ENCODE data around the gene ACSM3.
"Not testable (repeated sequence)": the region's sequence is repeated elsewhere in the genome, so short reads cannot be mapped to it uniquely, and the experiment has no call there.

Gene ACSM3

DNA sequence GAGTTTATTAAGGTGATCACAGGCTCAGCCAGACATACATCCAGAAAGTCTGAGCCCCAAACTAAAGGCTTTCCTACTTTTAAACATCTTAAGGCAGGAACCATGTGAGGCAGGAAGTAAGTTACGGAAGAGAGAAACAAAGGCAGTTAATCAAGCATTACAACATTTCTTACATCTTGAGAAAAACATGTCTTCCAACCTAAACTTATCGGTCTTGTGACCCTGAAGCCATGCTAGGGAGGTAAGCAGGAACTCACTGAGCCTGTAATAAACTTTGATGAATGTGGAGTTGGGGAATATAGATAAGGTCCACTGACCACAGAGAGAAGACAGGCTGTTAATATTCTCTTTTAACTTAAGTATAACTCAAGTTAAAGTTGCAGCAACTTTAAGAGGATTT, 3.5 kb upstream of the ACSM3 start:
- Histone ChIP-seq H3K4me3 (ENCODE audit: low read depth in 1 of 2, low read length in 2 of 2) (no peak overlapping the region), H3K27ac (ENCODE audit: low read depth, low read length) (no peak overlapping the region), H3K9me3 (ENCODE audit: low read length) (no peaks in the 10 kb centered on the region), H3K4me1 (ENCODE audit: insufficient read depth, low read length) (peaks cover 6% of the 10 kb centered on the region), H3K27me3 (ENCODE audit: control insufficient read depth in 1 of 2, insufficient read depth in 2 of 2, low read length in 2 of 2) (no peaks in the 10 kb centered on the region), H3K9ac (ENCODE audit: low read length) (no peak overlapping the region), H3K36me3 (ENCODE audit: insufficient read depth, low read length) (no peaks in the 10 kb centered on the region)

DNA sequence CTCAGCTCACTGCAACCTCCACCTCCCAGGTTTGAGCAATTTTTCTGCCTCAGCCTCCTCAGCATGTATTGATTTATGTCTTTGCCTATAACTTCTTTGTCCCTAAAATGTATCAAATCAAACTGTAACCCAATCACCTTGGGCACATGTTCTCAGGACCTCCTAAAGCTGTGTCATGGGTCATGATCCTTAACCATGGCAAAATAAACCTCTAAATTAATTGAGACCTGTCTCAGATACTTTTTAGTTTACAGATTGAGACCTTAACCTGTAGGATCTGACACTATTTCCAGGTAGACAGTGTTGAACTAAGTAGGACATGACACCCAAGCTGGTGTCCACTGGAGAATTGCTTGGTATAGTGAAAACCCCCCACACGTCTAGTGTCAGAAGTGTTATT, 2.6 kb upstream of the ACSM3 start:
- H3K4me3 ChIP-seq (ENCODE audit: low read depth in 1 of 2, low read length in 2 of 2), result no peak overlapping the region
- no peaks in the 10 kb centered on the region for H3K27me3 ChIP-seq (ENCODE audit: control insufficient read depth in 1 of 2, insufficient read depth in 2 of 2, low read length in 2 of 2)
- no peak overlapping the region for H3K27ac ChIP-seq (ENCODE audit: low read depth, low read length)
- H3K4me1 ChIP-seq (ENCODE audit: insufficient read depth, low read length), result peaks cover 6% of the 10 kb centered on the region
- H3K9me3 ChIP-seq (ENCODE audit: low read length), result no peaks in the 10 kb centered on the region
- H3K36me3 ChIP-seq (ENCODE audit: insufficient read depth, low read length), result no peaks in the 10 kb centered on the region
- no peak overlapping the region for H3K9ac ChIP-seq (ENCODE audit: low read length)

DNA sequence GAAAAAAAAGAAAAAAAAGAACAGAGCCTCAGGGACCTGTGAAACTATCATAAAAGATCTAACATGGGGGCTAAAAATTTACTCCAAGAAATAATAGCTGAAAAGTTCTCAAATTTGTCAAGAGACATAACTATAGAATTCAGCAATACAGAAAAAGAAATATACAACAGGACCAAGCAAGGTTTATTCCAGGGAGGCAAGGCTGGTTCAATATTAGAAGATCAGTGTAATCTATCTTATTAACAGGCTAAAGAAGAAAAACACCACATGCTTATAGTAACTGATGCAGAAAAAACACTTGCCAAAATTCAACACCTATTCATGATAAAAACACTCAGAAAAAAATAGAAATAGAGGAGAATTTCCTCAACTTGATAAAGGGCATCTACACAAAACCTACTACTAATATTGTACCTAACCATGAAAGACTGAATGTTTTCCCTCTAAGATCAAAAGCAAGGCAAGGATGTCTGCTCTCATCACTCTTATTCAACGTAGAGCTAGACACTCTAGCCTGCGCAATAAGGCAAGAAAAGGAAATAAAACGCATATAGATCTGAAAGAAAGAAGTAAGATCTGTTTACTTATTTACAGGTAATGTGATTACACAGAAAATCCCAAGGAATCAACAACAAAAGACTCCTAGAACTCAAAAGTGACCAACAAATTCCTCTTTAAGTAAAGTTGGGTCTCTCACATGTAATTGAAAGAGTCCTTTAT, 1.2 kb upstream of the ACSM3 start:
- H3K4me3 ChIP-seq (ENCODE audit: low read depth in 1 of 2, low read length in 2 of 2), result no peak overlapping the region
- no peak overlapping the region for H3K27ac ChIP-seq (ENCODE audit: low read depth, low read length)
- H3K4me1 ChIP-seq (ENCODE audit: insufficient read depth, low read length), result peaks cover 6% of the 10 kb centered on the region
- no peaks in the 10 kb centered on the region for H3K36me3 ChIP-seq (ENCODE audit: insufficient read depth, low read length)
- H3K9ac ChIP-seq (ENCODE audit: low read length), result no peak overlapping the region
- H3K27me3 ChIP-seq (ENCODE audit: control insufficient read depth in 1 of 2, insufficient read depth in 2 of 2, low read length in 2 of 2), result no peaks in the 10 kb centered on the region
- no peaks in the 10 kb centered on the region for H3K9me3 ChIP-seq (ENCODE audit: low read length)

DNA sequence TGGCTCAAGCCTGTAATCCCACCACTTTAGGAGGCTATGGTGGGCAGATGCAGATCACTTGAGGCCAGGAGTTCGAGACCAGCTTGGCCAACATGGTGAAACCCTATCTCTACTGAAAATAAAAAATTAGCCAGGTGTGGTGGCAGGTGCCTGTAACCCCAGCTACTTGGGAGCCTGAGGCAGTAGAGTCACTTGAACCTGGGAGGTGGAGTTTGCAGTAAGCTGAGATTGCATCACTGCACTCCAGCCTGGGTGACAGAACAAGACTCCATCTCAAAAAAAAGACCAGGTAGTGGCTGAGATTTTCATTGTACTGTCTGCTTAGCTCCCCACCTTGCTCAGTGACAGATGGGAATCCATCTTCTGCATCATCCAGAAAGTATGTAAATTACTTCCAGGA, 634 bp downstream of the ACSM3 start:
- H3K4me1 ChIP-seq (ENCODE audit: insufficient read depth, low read length); H3K27ac ChIP-seq (ENCODE audit: low read depth, low read length); H3K36me3 ChIP-seq (ENCODE audit: insufficient read depth, low read length); H3K9me3 ChIP-seq (ENCODE audit: low read length); H3K9ac ChIP-seq (ENCODE audit: low read length); H3K27me3 ChIP-seq (ENCODE audit: control insufficient read depth in 1 of 2, insufficient read depth in 2 of 2, low read length in 2 of 2); H3K4me3 ChIP-seq (ENCODE audit: low read depth in 1 of 2, low read length in 2 of 2): not testable (repeated sequence)

DNA sequence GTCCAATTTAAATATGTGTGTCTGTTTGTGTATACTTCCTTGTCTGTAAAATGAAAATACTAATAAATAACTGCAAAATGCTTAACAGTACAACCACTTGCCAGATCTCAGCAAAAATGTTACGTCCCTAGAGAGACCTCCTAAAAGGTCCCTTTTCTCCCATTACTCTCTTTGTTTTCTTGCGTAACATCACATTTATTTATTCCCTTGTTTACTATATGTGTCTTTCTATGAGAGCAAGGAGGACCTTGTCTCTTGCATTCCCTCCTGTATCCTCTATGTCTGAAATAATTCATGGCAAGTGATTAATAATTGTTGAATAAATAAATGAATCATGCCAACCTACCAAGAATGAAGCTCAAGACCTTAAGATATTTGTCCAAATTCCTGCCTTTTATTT, 1.9 kb downstream of the ACSM3 start:
- Histone ChIP-seq H3K4me1 (ENCODE audit: insufficient read depth, low read length) (peaks cover 6% of the 10 kb centered on the region), H3K36me3 (ENCODE audit: insufficient read depth, low read length) (no peaks in the 10 kb centered on the region), H3K9me3 (ENCODE audit: low read length) (no peaks in the 10 kb centered on the region), H3K4me3 (ENCODE audit: low read depth in 1 of 2, low read length in 2 of 2) (no peak overlapping the region), H3K27me3 (ENCODE audit: control insufficient read depth in 1 of 2, insufficient read depth in 2 of 2, low read length in 2 of 2) (no peaks in the 10 kb centered on the region), H3K27ac (ENCODE audit: low read depth, low read length) (no peak overlapping the region), H3K9ac (ENCODE audit: low read length) (no peak overlapping the region)

DNA sequence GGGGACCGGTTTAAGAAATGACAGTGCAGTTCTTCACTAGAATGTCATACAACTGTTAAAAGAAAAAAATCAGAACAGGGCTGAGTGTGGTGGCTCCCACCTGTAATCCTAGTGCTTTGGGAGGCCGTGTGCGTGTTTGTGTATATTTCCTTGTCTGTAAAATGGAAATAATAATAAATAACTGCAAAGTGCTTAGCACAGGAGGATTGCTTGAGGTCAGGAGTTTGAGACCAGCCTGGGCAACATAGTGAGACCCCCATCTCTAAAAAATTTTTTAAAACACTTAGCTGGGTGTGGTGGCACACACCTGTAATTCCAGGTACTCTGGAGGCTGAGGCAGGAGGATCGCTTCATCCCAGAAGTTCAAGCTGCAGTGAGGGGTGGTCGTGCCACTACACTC, 2.5 kb downstream of the ACSM3 start:
- no peak overlapping the region for H3K9ac ChIP-seq (ENCODE audit: low read length)
- no peaks in the 10 kb centered on the region for H3K27me3 ChIP-seq (ENCODE audit: control insufficient read depth in 1 of 2, insufficient read depth in 2 of 2, low read length in 2 of 2)
- no peak overlapping the region for H3K4me3 ChIP-seq (ENCODE audit: low read depth in 1 of 2, low read length in 2 of 2)
- H3K27ac ChIP-seq (ENCODE audit: low read depth, low read length), result no peak overlapping the region
- H3K9me3 ChIP-seq (ENCODE audit: low read length), result no peaks in the 10 kb centered on the region
- H3K36me3 ChIP-seq (ENCODE audit: insufficient read depth, low read length), result no peaks in the 10 kb centered on the region
- H3K4me1 ChIP-seq (ENCODE audit: insufficient read depth, low read length), result peaks cover 6% of the 10 kb centered on the region

DNA sequence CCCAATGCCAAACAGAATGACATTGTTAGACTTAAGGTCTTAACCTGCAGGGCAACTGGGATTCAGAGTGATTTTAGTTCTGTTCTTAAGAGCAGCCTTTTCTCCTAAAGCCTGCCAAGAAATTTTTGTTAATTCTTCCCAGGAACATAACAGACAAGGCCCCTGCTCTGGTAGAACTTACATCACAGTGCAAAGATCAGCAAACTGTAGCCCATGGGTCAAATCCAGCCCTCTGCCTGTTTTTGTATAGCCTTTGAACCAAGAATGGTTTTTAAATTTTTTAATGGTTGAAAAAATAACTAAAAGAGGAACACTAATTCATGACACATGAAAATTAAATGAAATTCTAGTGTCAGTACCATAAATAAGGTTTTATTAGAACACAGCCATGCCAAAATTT, 3.8 kb downstream of the ACSM3 start:
- H3K4me1 ChIP-seq (ENCODE audit: insufficient read depth, low read length), result peaks cover 6% of the 10 kb centered on the region
- H3K9me3 ChIP-seq (ENCODE audit: low read length), result no peaks in the 10 kb centered on the region
- no peak overlapping the region for H3K9ac ChIP-seq (ENCODE audit: low read length)
- H3K4me3 ChIP-seq (ENCODE audit: low read depth in 1 of 2, low read length in 2 of 2), result no peak overlapping the region
- no peaks in the 10 kb centered on the region for H3K27me3 ChIP-seq (ENCODE audit: control insufficient read depth in 1 of 2, insufficient read depth in 2 of 2, low read length in 2 of 2)
- no peak overlapping the region for H3K27ac ChIP-seq (ENCODE audit: low read depth, low read length)
- H3K36me3 ChIP-seq (ENCODE audit: insufficient read depth, low read length), result no peaks in the 10 kb centered on the region

DNA sequence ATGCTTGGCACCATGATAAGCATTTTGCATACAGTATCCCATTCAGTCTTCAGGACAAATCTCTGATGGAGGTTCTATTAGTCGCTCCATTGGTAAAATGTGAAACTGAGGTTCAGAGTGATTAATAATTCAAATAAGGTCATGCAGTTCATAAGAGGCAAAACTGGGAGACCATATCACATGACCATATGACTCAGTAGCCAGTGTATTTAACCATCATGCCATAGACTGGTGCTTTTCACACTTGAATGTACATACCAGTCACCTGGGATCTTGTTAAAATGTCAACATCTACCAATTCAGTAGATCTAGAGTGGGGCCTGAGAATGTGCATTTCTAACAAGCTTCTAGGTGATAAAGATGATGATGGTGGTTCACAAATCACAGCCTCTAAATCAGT, 4.3 kb downstream of the ACSM3 start:
- Histone ChIP-seq H3K36me3 (ENCODE audit: insufficient read depth, low read length) (no peaks in the 10 kb centered on the region), H3K9me3 (ENCODE audit: low read length) (no peaks in the 10 kb centered on the region), H3K4me1 (ENCODE audit: insufficient read depth, low read length) (peaks cover 5% of the 10 kb centered on the region), H3K27ac (ENCODE audit: low read depth, low read length) (no peak overlapping the region), H3K9ac (ENCODE audit: low read length) (no peak overlapping the region), H3K27me3 (ENCODE audit: control insufficient read depth in 1 of 2, insufficient read depth in 2 of 2, low read length in 2 of 2) (no peaks in the 10 kb centered on the region), H3K4me3 (ENCODE audit: low read depth in 1 of 2, low read length in 2 of 2) (no peak overlapping the region)

DNA sequence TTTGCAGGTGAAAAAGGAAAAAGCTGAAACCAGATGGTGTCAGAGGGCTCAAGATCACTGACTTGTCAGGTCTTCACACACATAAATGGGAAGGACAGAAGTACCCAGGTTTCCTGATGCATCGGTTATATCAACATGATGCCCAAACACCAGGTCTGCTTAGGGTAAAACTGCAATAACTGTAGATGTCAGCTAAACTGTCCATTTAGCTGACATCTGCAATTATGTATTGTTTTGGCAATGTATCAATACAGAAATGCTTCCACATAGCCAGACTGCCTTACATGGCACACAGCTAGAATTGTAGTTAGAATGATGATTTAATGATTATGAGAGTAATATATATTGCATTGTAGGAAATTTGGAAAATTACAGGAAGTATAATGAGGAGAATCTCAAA, 5.0 kb downstream of the ACSM3 start:
- Histone ChIP-seq H3K27me3 (ENCODE audit: control insufficient read depth in 1 of 2, insufficient read depth in 2 of 2, low read length in 2 of 2) (no peaks in the 10 kb centered on the region), H3K27ac (ENCODE audit: low read depth, low read length) (no peak overlapping the region), H3K9ac (ENCODE audit: low read length) (no peak overlapping the region), H3K9me3 (ENCODE audit: low read length) (no peaks in the 10 kb centered on the region), H3K4me3 (ENCODE audit: low read depth in 1 of 2, low read length in 2 of 2) (no peak overlapping the region), H3K4me1 (ENCODE audit: insufficient read depth, low read length) (peaks cover 3% of the 10 kb centered on the region), H3K36me3 (ENCODE audit: insufficient read depth, low read length) (no peaks in the 10 kb centered on the region)

DNA sequence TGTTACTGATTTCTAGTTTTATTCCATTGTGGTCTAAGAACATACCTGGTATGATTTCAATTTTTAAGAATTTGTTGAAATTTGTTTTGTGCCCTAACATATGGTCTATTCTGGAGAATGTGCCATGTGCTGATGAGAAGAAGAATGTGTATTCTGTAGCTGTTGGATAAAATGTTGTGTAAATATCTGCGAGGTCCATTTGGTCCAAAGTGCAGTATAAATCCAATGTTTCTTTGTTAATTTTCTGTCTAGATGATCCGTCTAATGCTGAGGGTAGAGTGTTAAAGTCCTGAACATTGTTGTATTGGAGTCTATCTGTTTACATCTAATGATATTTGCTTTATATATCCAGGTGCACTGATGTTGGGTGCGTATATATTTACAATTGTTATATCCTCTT, 9.9 kb downstream of the ACSM3 start:
- Histone ChIP-seq H3K36me3 (ENCODE audit: insufficient read depth, low read length) (no peaks in the 10 kb centered on the region), H3K9me3 (ENCODE audit: low read length) (no peaks in the 10 kb centered on the region), H3K4me3 (ENCODE audit: low read depth in 1 of 2, low read length in 2 of 2) (no peak overlapping the region), H3K27ac (ENCODE audit: low read depth, low read length) (no peak overlapping the region), H3K4me1 (ENCODE audit: insufficient read depth, low read length) (no peaks in the 10 kb centered on the region), H3K9ac (ENCODE audit: low read length) (no peak overlapping the region), H3K27me3 (ENCODE audit: control insufficient read depth in 1 of 2, insufficient read depth in 2 of 2, low read length in 2 of 2) (no peaks in the 10 kb centered on the region)

DNA sequence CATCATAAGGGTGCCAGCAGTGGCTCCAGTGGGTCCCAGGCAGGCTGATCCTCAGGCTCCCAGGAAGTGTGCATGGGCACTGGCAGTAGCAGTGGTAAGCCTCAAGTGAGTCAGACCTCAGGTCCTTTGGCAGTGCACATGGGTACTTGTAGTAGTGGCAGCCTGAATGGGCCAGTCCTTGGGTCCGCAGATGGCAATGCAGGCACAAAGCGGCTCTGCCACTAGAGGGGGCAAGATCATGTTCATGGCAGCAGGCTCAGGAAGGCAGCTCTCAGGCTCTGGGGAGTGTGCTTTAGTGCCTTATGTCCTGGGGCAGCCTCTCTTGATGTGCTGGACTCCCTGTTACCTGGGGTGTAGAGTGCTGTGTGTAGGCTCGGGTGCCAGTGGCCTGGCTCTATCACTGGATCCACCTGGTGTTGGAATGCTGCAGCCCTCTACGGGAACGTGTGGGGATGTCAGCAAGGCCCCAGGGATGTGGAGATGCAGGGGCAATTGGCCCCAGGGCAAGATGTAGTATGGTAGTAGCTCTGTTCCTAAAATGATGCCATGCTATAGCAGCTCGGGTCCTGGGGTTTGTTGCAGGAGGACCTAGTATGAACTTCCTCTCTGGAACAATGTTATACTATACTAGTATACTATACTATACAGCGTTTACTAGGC, 11.0 kb downstream of the ACSM3 start:
- Histone ChIP-seq H3K4me3 (ENCODE audit: low read depth in 1 of 2, low read length in 2 of 2) (no peak overlapping the region), H3K27me3 (ENCODE audit: control insufficient read depth in 1 of 2, insufficient read depth in 2 of 2, low read length in 2 of 2) (no peaks in the 10 kb centered on the region), H3K27ac (ENCODE audit: low read depth, low read length) (no peak overlapping the region), H3K36me3 (ENCODE audit: insufficient read depth, low read length) (no peaks in the 10 kb centered on the region), H3K9ac (ENCODE audit: low read length) (no peak overlapping the region), H3K9me3 (ENCODE audit: low read length) (no peaks in the 10 kb centered on the region), H3K4me1 (ENCODE audit: insufficient read depth, low read length) (no peaks in the 10 kb centered on the region)

DNA sequence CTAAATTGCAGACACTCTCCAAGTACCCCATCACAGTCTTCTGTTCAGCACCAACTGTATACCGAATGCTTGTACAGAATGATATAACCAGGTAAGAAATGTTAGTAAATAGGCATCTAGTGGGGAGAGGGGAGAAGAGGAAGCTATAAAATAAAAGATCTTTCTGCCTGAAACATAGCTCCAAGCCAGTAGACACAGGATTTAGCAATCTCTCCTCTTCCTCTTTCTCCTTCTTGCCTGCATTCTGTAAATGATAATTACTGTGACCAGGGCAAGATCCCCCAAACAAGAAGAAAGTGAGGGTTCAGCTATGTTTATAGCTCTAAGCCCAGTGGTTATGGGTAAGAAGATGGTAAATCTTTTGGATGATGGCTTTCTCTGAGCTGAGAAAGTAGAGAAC, 17.9 kb downstream of the ACSM3 start:
- H3K4me3 ChIP-seq (ENCODE audit: low read depth in 1 of 2, low read length in 2 of 2), result no peak overlapping the region
- H3K9me3 ChIP-seq (ENCODE audit: low read length), result no peaks in the 10 kb centered on the region
- H3K36me3 ChIP-seq (ENCODE audit: insufficient read depth, low read length), result no peaks in the 10 kb centered on the region
- H3K9ac ChIP-seq (ENCODE audit: low read length), result no peak overlapping the region
- H3K4me1 ChIP-seq (ENCODE audit: insufficient read depth, low read length), result no peaks in the 10 kb centered on the region
- no peak overlapping the region for H3K27ac ChIP-seq (ENCODE audit: low read depth, low read length)
- no peaks in the 10 kb centered on the region for H3K27me3 ChIP-seq (ENCODE audit: control insufficient read depth in 1 of 2, insufficient read depth in 2 of 2, low read length in 2 of 2)

Measured in muscle layer of colon (tissue), 2 donors.